ENCODE results near the gene SPATA25.
"Not testable (repeated sequence)": the region's sequence is repeated elsewhere in the genome, so short reads cannot be mapped to it uniquely, and the experiment has no call there.

The SPATA25 gene, protein sequence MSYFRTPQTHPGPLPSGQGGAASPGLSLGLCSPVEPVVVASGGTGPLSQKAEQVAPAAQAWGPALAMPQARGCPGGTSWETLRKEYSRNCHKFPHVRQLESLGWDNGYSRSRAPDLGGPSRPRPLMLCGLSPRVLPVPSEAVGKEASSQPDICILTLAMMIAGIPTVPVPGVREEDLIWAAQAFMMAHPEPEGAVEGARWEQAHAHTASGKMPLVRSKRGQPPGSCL

DNA sequence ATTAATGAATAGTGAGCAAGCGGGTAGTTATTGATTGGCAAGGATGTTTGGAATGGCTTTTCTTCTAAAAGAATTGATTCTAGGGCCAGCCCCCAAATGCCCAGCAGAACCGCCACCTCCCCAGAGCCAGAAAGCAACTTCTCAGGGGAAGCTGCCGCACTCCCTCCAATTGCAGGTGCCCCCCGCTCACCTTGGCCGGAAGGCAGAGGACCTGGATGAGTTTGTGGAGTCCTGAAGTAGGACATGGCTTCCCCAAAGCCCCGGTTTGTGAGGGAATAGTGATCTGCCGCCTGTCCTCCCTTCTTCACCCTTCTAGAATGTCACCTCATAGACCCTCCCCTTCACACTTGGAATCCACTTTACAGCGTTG, at the start of gene SPATA25:
SPATA25 (minus strand) TSS at position 277 of the 370 bp plus-strand sequence; CDS start at position 245, 32 bp downstream.
- H3K27ac ChIP-seq, result no peak within 1 kb of the TSS
- peaks cover 12% of the 10 kb centered on the region for H3K36me3 ChIP-seq (replicated peaks)
- in situ Hi-C loops (cut with HindIII; ENCODE audit: low pct_ligation_motif_present, low sequenced_read_pairs), result no loop called here
- H3K27me3 ChIP-seq (replicated peaks), result no peaks in the 10 kb centered on the region
- no peak for DNase-seq
- TF ChIP-seq, protein P1, sequence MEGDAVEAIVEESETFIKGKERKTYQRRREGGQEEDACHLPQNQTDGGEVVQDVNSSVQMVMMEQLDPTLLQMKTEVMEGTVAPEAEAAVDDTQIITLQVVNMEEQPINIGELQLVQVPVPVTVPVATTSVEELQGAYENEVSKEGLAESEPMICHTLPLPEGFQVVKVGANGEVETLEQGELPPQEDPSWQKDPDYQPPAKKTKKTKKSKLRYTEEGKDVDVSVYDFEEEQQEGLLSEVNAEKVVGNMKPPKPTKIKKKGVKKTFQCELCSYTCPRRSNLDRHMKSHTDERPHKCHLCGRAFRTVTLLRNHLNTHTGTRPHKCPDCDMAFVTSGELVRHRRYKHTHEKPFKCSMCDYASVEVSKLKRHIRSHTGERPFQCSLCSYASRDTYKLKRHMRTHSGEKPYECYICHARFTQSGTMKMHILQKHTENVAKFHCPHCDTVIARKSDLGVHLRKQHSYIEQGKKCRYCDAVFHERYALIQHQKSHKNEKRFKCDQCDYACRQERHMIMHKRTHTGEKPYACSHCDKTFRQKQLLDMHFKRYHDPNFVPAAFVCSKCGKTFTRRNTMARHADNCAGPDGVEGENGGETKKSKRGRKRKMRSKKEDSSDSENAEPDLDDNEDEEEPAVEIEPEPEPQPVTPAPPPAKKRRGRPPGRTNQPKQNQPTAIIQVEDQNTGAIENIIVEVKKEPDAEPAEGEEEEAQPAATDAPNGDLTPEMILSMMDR (IDR thresholded peaks at IDR 0.05; ENCODE audit: low read depth, low read length, missing control alignments), result no peak
- H3K4me3 ChIP-seq (ENCODE audit: low read depth, low read length), result no peak within 1 kb of the TSS

DNA sequence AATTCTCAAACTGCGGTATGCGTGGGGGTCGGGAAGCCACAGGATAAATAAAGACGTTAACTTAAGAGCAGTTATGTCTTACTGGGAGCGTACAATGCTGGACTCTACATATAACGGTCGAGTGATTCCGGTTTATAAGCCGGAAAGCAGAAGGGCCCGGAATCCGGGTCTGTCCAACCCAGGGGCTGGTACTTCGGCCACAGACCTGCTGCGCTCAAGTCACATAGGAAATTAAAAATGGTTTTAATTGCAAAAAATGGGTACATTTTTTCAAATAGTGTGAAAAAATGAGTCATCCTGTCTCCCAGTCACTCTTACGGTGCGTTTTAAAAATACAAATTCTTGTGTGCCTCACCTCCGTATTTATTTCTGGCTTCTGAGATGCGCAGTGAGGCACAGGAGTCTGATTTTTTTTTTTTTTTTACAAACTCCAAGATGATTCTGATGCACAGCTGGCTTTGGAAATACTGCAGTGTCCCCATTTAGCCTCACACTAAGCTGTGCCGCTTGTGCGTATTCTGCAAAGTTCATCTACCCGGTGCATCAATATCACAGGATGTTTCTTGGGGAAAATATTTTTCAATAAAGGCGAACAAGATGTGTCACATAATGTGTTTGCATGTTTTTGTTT, 48.1 kb upstream of the SPATA25 start:
- Histone ChIP-seq H3K4me3 (ENCODE audit: low read depth, low read length) (peak overlapping the region; percentile 70), H3K27me3 (replicated peaks) (no peaks in the 10 kb centered on the region), H3K27ac (peak overlapping the region; percentile 97), H3K36me3 (replicated peaks) (peaks cover 17% of the 10 kb centered on the region)
- TF ChIP-seq, protein P1 (IDR thresholded peaks at IDR 0.05; ENCODE audit: low read depth, low read length, missing control alignments), result no peak
- in situ Hi-C loops (cut with HindIII; ENCODE audit: low pct_ligation_motif_present, low sequenced_read_pairs), result no loop called here
- DNase-seq, result no peak

DNA sequence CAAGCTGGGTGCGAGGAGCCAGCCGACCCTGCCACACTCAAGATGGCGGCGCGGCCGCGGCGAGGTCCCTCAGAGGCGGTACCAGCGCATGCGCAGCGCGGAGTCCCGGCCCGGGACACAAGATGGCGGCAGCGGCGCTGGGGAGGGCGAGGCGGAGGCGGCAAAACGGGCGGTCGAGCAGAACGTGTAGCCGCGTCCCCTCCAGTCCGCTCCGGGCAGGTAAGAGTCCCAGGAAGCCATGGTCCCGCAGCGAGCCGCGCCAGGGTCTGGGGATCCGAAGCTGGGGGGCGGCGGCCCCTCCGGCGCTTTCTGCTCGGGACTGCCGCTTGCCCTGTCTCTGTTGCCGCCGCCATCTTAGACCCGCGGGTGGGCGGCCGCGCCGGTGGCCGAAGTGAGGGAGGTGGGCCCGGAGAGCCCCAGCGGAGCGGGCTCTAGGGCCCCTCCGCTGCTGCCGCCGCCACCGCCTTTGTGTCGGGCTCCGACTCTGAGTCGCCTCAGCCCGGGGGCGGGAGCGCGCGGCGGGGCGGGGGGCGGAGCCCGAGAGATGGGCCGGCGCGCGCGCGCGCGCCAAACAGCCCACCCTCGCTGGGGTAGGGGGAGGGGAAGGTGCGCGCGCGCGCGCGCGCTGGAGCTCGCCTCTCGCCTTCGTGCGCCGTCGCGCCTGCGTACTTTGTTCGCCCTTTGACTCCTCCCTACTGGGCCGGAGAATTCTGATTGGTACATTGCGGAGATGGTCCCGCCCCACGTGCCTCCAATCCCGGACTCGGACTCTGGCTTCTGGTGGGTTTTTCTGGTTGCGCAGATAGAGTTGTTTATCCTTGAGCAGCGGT, 47.4 kb upstream of the SPATA25 start, which contains the start of gene PCIF1:
PCIF1 (plus strand) TSS at position 98 of the 830 bp plus-strand sequence. CDS start 4,317 bp downstream, outside the sequence.
- peak within 1 kb of the TSS; percentile 97 for H3K27ac ChIP-seq
- TF ChIP-seq, protein P1 (IDR thresholded peaks at IDR 0.05; ENCODE audit: low read depth, low read length, missing control alignments), result no peak
- peak; percentile 98 for DNase-seq
- peaks cover 12% of the 10 kb centered on the region for H3K36me3 ChIP-seq (replicated peaks)
- H3K27me3 ChIP-seq (replicated peaks), result no peaks in the 10 kb centered on the region
- in situ Hi-C loops (cut with HindIII; ENCODE audit: low pct_ligation_motif_present, low sequenced_read_pairs), result no loop called here
- H3K4me3 ChIP-seq (ENCODE audit: low read depth, low read length), result peak within 1 kb of the TSS; percentile 97

DNA sequence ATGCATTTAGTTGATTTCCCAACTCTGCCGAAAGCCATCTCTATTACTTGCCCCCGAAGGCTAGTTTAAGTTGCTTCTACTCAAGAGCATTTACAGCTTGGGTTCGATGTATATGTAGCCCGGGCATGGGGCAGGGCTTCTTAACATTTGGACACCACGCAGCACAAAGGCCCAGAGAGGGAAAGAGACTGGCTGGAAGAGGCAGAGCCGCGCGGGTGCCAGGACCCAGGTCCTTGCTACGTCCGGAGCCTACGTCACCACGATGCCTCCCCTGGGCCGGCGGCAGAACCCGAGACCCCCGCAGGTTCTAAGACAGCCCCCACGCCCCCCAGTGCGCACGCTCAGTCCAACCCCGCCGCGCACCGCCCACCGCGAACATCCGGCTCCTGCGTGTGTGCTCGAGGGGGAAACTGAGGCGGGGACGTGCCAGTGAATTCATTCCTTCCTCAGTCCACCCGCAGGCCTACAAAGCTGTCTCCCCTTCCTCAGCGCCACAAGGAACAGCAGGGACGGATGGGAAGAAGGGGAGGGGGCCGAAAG, 46.7 kb upstream of the SPATA25 start:
- TF ChIP-seq, protein P1 (IDR thresholded peaks at IDR 0.05; ENCODE audit: low read depth, low read length, missing control alignments), result no peak
- DNase-seq, result no peak
- peak overlapping the region; percentile 97 for H3K4me3 ChIP-seq (ENCODE audit: low read depth, low read length)
- peak overlapping the region; percentile 97 for H3K27ac ChIP-seq
- in situ Hi-C loops (cut with HindIII; ENCODE audit: low pct_ligation_motif_present, low sequenced_read_pairs), result no loop called here
- H3K36me3 ChIP-seq (replicated peaks), result peaks cover 7% of the 10 kb centered on the region
- H3K27me3 ChIP-seq (replicated peaks), result no peaks in the 10 kb centered on the region

DNA sequence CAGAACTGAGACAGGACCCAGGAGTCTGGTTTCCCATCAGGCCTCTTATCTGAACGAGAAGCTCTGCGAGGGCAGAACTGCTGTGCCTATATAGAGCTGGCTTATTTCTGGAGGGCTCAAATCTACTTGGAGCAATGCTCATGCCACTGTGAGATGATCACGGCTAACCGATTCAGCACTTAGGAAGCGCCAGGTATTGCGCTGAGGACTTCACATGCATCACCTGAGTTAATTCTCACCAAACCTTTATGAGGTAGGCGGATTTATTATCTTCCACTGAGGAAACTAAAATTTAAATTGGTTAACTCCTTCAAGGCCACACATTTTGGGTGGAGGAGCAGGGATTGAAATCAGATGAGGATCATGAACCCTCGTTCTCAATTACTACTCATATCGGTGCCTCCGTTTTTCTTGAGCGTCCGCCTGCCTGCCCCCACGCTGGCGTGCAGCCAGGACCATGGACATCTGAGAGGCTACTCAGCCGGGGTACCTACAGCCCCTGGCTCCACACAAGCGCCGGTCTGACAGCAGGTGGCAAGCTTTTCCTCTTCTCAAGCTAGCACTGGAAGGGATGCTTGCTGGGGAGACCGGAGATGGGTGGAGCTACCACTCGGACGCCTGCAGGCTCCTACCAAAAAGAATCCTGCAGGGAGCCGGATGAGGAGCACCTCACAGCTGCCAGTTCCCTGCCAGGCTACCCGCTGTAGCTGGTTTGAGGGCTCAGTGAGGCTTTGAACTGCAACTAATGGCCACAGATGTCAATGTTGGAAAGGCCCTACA, 46.0 kb upstream of the SPATA25 start:
- in situ Hi-C loops (cut with HindIII; ENCODE audit: low pct_ligation_motif_present, low sequenced_read_pairs), result no loop called here
- H3K27ac ChIP-seq, result peak overlapping the region; percentile 97
- peaks cover 5% of the 10 kb centered on the region for H3K36me3 ChIP-seq (replicated peaks)
- peak overlapping the region; percentile 97 for H3K4me3 ChIP-seq (ENCODE audit: low read depth, low read length)
- peak; percentile 62 for DNase-seq
- TF ChIP-seq, protein P1 (IDR thresholded peaks at IDR 0.05; ENCODE audit: low read depth, low read length, missing control alignments), result peak; percentile 60
- no peaks in the 10 kb centered on the region for H3K27me3 ChIP-seq (replicated peaks)

DNA sequence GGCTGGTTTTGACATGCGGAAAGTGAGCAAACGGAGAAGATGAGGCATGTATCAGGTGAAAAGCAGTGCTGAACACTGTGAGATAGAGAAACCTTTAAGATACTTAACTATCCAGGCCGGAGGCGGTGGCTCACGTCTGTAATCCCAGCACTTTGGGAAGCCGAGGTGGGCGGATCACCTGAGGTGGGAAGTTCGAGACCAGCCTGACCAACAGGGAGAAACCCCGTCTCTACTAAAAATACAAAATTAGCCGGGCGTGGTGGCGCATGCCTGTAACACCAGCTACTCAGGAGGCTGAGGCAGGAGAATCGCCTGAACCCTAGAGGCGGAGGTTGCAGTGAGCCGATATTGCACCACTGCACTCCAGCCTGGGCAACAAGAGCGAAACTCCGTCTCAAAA, 44.3 kb upstream of the SPATA25 start:
- in situ Hi-C loops (cut with HindIII; ENCODE audit: low pct_ligation_motif_present, low sequenced_read_pairs), result not testable (repeated sequence)

More for the DNA sequence above, 44.3 kb upstream of the SPATA25 start:
- not testable (repeated sequence) for H3K36me3 ChIP-seq (replicated peaks); H3K27me3 ChIP-seq (replicated peaks); H3K27ac ChIP-seq; H3K4me3 ChIP-seq (ENCODE audit: low read depth, low read length); DNase-seq

Measured in brain microvascular endothelial cell (primary cell).